H9 (cell line): ENCODE measurements around the gene SH3BP5. TPM values are rescaled to one million over a fixed set of nuclear protein-coding genes. Genes with fewer than 3 reads are reported as not detected.

ENCODE experiments used
- DNase-seq: peaks from one replicate; pipeline ENCODE4 v3.0.0-alpha.2; 2017
- H2AFZ ChIP-seq: one replicate; pipeline ENCODE4 v1.6.1; 2013; ENCODE audit warnings: mild to moderate bottlenecking, low read length, control low read depth, moderate library complexity
- H2AK5ac ChIP-seq: 2 replicates; pipeline ENCODE4 v1.6.1; 2013; ENCODE audit warnings: low read length, control low read depth, mixed read lengths; ENCODE audit not compliant: insufficient read length
- H2BK120ac ChIP-seq: one replicate; pipeline ENCODE4 v1.6.1; 2013; ENCODE audit warnings: low read depth, mild to moderate bottlenecking, low read length, control low read depth, inconsistent platforms; ENCODE audit not compliant: poor library complexity, severe bottlenecking
- H2BK12ac ChIP-seq: 2 replicates; pipeline ENCODE4 v1.6.1; 2013; ENCODE audit warnings: low read length, control low read depth, mixed read lengths, low read depth; ENCODE audit not compliant: insufficient read length
- H2BK15ac ChIP-seq: 2 replicates; pipeline ENCODE4 v1.6.1; 2013; ENCODE audit warnings: low read depth, low read length, control low read depth
- H2BK20ac ChIP-seq: one replicate; pipeline ENCODE4 v1.6.1; 2013; ENCODE audit warnings: low read depth, mild to moderate bottlenecking, low read length, control low read depth, inconsistent platforms; ENCODE audit not compliant: poor library complexity, severe bottlenecking
- H2BK5ac ChIP-seq: 2 replicates; pipeline ENCODE4 v1.6.1; 2013; ENCODE audit warnings: low read length, control low read depth, mixed read lengths; ENCODE audit not compliant: insufficient read length
- H3K14ac ChIP-seq: 2 replicates; pipeline ENCODE4 v1.6.1; 2013; ENCODE audit warnings: low read length, control low read depth; ENCODE audit not compliant: insufficient read depth
- H3K18ac ChIP-seq: 2 replicates; pipeline ENCODE4 v1.6.1; 2013; ENCODE audit warnings: low read depth, mild to moderate bottlenecking, mixed read lengths, low read length, control low read depth; ENCODE audit not compliant: insufficient read length
- H3K23ac ChIP-seq: 2 replicates; pipeline ENCODE4 v1.6.1; 2013; ENCODE audit warnings: low read length, control low read depth, mixed read lengths, low read depth; ENCODE audit not compliant: insufficient read length
- H3K23me2 ChIP-seq: 2 replicates; pipeline ENCODE4 v1.6.1; 2013; ENCODE audit warnings: low read depth, mild to moderate bottlenecking, mixed read lengths, low read length, control low read depth; ENCODE audit not compliant: insufficient read length, poor library complexity, severe bottlenecking
- H3K27ac ChIP-seq: 2 replicates; pipeline ENCODE4 v1.5.1; 2013; ENCODE audit warnings: low read length, control low read depth, mixed read lengths, low read depth; ENCODE audit not compliant: insufficient read length
- H3K27me3 ChIP-seq: 2 replicates; pipeline ENCODE4 v1.6.1; 2013; ENCODE audit warnings: low read length, control low read depth, inconsistent platforms; ENCODE audit not compliant: insufficient read depth
- H3K4ac ChIP-seq: 2 replicates; pipeline ENCODE4 v1.6.1; 2013; ENCODE audit warnings: low read depth, mild to moderate bottlenecking, control low read depth, inconsistent platforms, low read length, moderate library complexity
- H3K4me1 ChIP-seq: 2 replicates; pipeline ENCODE4 v1.6.1; 2013; ENCODE audit warnings: low read length, control low read depth, inconsistent platforms; ENCODE audit not compliant: insufficient read depth
- H3K4me2 ChIP-seq: 2 replicates; pipeline ENCODE4 v1.6.1; 2013; ENCODE audit warnings: low read length, control low read depth, mixed read lengths; ENCODE audit not compliant: insufficient read length, insufficient read depth
- H3K56ac ChIP-seq: 2 replicates; pipeline ENCODE4 v1.6.1; 2013; ENCODE audit warnings: low read depth, mild to moderate bottlenecking, mixed read lengths, low read length, control low read depth; ENCODE audit not compliant: insufficient read length
- H3K79me1 ChIP-seq: 2 replicates; pipeline ENCODE4 v1.6.1; 2013; ENCODE audit warnings: low read depth, mild to moderate bottlenecking, moderate library complexity, low read length, control low read depth, inconsistent platforms; ENCODE audit not compliant: insufficient read depth, poor library complexity, severe bottlenecking
- H3K79me2 ChIP-seq: 2 replicates; pipeline ENCODE4 v1.6.1; 2013; ENCODE audit warnings: low read length, control low read depth, inconsistent platforms; ENCODE audit not compliant: insufficient read depth
- H3K9ac ChIP-seq: 2 replicates; pipeline ENCODE4 v1.6.1; 2013; ENCODE audit warnings: low read length, control low read depth, mixed read lengths; ENCODE audit not compliant: insufficient read length; ENCODE audit errors: extremely low read depth
- H3K9me3 ChIP-seq: one replicate; pipeline ENCODE4 v1.6.1; 2013; ENCODE audit warnings: low read depth, low read length, inconsistent platforms; ENCODE audit not compliant: control insufficient read depth
- H3T11ph ChIP-seq: one replicate; pipeline ENCODE4 v1.6.1; 2013; ENCODE audit warnings: mild to moderate bottlenecking, low read length, control low read depth, inconsistent platforms
- H4K20me1 ChIP-seq: one replicate; pipeline ENCODE4 v1.6.1; 2013; ENCODE audit not compliant: control insufficient read depth, insufficient read length, insufficient read depth
- H4K5ac ChIP-seq: 2 replicates; pipeline ENCODE4 v1.6.1; 2013; ENCODE audit warnings: low read depth, mild to moderate bottlenecking, mixed read lengths, low read length, control low read depth; ENCODE audit not compliant: insufficient read length
- H4K8ac ChIP-seq: replicated peaks from 2 replicates; pipeline ENCODE4 v1.6.1; 2013; ENCODE audit warnings: low read length, control low read depth, mixed read lengths, low read depth; ENCODE audit not compliant: insufficient read length
- H4K91ac ChIP-seq: 2 replicates; pipeline ENCODE4 v1.6.1; 2013; ENCODE audit warnings: low read depth, mild to moderate bottlenecking, moderate library complexity, mixed read lengths, low read length, control low read depth; ENCODE audit not compliant: insufficient read length
- H3K27ac Mint-ChIP-seq, 3 experiments: 2 replicates in 2 of 3; 3 replicates in 1 of 3; pipeline ENCODE4 v1.8.0; 2020 to 2021; ENCODE audit warnings: mixed read lengths in 3 of 3, mild to moderate bottlenecking in 1 of 3, moderate library complexity in 1 of 3
- H3K27me3 Mint-ChIP-seq: 2 replicates; pipeline ENCODE4 v1.8.0; 2021; ENCODE audit warnings: low read depth, mild to moderate bottlenecking, moderate library complexity, mixed read lengths
- H3K36me3 Mint-ChIP-seq, 3 experiments: 2 replicates in 2 of 3; 3 replicates in 1 of 3; pipeline ENCODE4 v1.8.0; 2020 to 2021; ENCODE audit warnings: low read depth in 3 of 3, mixed read lengths in 3 of 3; ENCODE audit not compliant: insufficient read depth in 1 of 3
- H3K4me1 Mint-ChIP-seq, 2 experiments: 2 replicates each; pipeline ENCODE4 v1.8.0; 2020; ENCODE audit warnings: mixed read lengths in 2 of 2
- H3K4me3 Mint-ChIP-seq, 2 experiments: 2 replicates in 1 of 2; 3 replicates in 1 of 2; pipeline ENCODE4 v1.8.0; 2020 to 2021; ENCODE audit warnings: mild to moderate bottlenecking in 2 of 2, mixed read lengths in 2 of 2, moderate library complexity in 1 of 2
- H3K9me3 Mint-ChIP-seq, 2 experiments: 2 replicates in 1 of 2; 3 replicates in 1 of 2; pipeline ENCODE4 v1.8.0; 2020; ENCODE audit warnings: mild to moderate bottlenecking in 2 of 2, mixed read lengths in 2 of 2, moderate library complexity in 1 of 2
- WGBS: extraction: QIAGEN DNeasy Blood & Tissue Kit; methylation state at CpG from one replicate; pipeline ENCODE4 v1.1.7; 2013; ENCODE audit warnings: missing lambda C conversion rate, low lambda C conversion rate, mixed read lengths; ENCODE audit not compliant: insufficient read length; ENCODE audit errors: extremely low coverage; 5-methylcytosine and 5-hydroxymethylcytosine counted together
- total RNA-seq: library from RNA; stranded (reverse); gene quantifications from 2 replicates; pipeline ENCODE4 v1.2.1, GENCODE V29; 2021
- TF ChIP-seq, protein P1 (sequence below): fragments of 200-600 bp; sonication (generic); conservative IDR thresholded peaks from 3 replicates; pipeline ENCODE4 v1.8.0; 2021; ENCODE audit warnings: antibody characterized with exemption, mild to moderate bottlenecking

Gene SH3BP5
- total RNA-seq, 1 experiment from 2014 or later = 6.8 TPM

DNA sequence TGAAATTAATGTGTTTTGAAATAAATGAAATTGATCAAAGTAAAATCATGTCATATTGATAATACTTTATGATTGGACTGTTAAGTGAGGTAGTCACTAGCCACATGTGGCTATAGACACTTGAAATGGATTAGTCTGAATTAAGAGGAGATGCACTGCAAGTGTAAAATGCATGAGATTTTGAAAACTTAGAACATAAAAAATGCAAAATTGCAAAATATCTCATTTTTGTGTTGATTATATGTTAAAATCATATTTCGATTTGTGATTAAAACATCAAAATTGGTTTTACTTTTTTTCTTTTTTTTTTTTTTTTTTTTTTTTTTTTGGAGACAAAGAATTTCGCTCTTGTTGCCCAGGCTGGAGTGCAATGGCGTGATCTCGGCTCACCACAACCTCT is 103.1 kb downstream of the SH3BP5 start:
- Histone ChIP-seq H2BK5ac (no peak overlapping the region), H3K14ac (no peak overlapping the region), H4K5ac (no peak overlapping the region), H4K91ac (no peak overlapping the region), H3K23me2 (no peaks in the 10 kb centered on the region), H3K18ac (no peak overlapping the region), H3K79me2 (no peaks in the 10 kb centered on the region), H3K9me3 (no peaks in the 10 kb centered on the region), H2AK5ac (no peak overlapping the region), H3K79me1 (no peaks in the 10 kb centered on the region), H2BK120ac (no peak overlapping the region), H3K27me3 (no peaks in the 10 kb centered on the region), H3K56ac (no peak overlapping the region), H4K8ac (no peak overlapping the region), H2BK20ac (no peak overlapping the region), H3K4me2 (no peak overlapping the region), H3K4me1 (no peaks in the 10 kb centered on the region), H3T11ph (no peak overlapping the region), H3K27ac (no peak overlapping the region), H3K4ac (no peak overlapping the region), H4K20me1 (no peaks in the 10 kb centered on the region), H2BK15ac (no peak overlapping the region), H3K23ac (no peak overlapping the region), H2BK12ac (no peak overlapping the region), H2AFZ (no peak overlapping the region), H3K9ac (no peak overlapping the region)
- no CpG with 5 or more reads among the region's 4 CpGs for WGBS
- Mint-ChIP-seq H3K9me3 (no peaks in the 10 kb centered on the region), H3K27ac (no peak overlapping the region), H3K4me1 (no peaks in the 10 kb centered on the region), H3K36me3 (peaks cover 5 to 32% (median 5%) of the 10 kb centered on the region in 3 experiments; a peak in 6 of 7 replicates), H3K27me3 (no peaks in the 10 kb centered on the region), H3K4me3 (no peak overlapping the region)
- TF ChIP-seq, protein P1, sequence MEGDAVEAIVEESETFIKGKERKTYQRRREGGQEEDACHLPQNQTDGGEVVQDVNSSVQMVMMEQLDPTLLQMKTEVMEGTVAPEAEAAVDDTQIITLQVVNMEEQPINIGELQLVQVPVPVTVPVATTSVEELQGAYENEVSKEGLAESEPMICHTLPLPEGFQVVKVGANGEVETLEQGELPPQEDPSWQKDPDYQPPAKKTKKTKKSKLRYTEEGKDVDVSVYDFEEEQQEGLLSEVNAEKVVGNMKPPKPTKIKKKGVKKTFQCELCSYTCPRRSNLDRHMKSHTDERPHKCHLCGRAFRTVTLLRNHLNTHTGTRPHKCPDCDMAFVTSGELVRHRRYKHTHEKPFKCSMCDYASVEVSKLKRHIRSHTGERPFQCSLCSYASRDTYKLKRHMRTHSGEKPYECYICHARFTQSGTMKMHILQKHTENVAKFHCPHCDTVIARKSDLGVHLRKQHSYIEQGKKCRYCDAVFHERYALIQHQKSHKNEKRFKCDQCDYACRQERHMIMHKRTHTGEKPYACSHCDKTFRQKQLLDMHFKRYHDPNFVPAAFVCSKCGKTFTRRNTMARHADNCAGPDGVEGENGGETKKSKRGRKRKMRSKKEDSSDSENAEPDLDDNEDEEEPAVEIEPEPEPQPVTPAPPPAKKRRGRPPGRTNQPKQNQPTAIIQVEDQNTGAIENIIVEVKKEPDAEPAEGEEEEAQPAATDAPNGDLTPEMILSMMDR = no peak
- no peak for DNase-seq
